GM20431 (cell line): ENCODE data around the gene PHF21A.
"Not testable (repeated sequence)": the region's sequence is repeated elsewhere in the genome, so short reads cannot be mapped to it uniquely, and the experiment has no call there.

ENCODE experiments used
- in situ Hi-C: fragments of 300-500 bp; cut with MseI, MboI; formaldehyde crosslinking; loops from one replicate; pipeline ENCODE4 v1.15.0; 2020; ENCODE audit warnings: low sequenced_read_pairs; ENCODE audit not compliant: unreplicated experiment

PHF21A gene

DNA sequence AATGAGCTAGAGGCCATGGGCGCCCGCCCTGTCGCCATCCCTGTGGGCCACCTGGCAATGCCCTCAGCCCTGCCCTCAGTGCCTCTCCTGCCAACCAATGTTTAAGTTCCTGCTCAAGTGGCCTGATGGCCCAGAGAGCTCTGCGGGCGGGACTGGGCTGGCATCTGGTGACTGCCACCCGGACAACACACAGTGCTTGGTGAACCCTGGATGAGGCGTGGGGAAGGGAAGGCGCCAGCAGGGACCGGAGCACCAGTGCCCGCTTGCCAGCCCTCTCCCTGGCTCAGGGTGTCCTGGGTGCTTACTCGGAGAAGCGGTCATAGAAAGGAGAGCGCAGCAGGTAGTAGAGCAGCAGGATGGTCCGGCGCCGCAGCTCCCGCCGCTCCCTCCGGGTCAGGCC lies 207.7 kb downstream of the PHF21A start:
- in situ Hi-C loops, result no loop called here

DNA sequence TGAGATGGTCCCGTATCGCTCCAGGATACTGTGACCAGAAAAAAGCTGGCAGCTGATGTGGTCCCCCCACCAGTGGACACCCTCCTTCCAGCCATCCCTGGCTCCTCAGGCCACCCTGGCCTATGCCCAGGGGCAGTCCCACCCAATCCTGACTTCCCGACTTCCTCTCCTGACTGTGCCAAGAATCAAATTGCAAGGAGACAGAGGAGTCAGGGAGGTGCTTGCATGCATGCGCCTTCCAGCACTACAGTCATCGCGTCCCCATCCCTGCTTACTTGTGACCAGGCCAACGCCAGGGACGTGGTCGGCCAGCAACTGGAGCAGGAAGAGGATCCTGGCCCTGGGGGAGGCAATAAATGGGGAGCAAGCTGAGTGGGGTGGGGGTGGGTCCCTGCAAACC lies 210.6 kb downstream of the PHF21A start:
- in situ Hi-C loops, result no loop called here

DNA sequence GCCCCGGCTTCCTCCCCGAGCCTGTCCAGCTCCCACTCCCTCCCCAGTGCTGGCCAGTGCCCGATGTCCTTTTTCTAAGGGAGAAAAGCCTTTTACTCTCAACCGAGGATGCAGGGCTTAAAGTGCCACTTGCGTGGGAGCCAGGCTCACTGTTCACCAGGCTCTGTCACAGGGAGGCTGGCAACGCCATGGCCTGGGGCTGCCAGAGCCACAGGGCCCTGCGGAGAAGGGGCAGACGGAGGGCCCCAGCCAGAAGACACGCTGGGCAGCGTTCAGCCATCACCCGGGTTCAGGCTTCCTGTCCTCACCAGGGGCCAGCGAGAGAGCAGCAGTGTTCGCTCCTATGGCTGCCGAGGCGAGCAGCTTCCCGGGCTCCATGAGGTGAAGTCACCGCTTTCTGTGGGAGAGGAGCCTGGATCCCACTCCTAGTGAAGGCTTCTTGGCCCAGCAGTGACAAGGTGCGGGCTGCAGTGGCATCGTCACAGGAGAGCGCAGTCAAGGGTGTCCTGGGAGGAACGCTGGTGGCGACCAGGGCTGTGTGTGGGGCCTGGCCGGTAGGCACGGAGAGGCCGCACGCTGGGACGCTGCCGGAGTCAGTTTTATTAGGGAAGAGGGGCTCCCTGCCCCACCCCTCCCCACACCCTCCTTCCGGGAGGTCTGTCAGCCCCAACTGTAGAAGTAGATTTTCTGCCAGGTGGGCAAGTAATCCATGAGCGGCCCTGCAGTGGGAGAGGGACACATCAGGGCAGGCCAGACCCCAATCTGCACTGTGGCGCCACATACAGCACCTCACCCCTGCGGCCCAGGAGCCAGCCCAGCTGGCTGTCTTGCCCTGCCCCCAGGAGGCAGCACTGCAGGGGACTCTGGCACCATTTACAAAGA lies 211.4 kb downstream of the PHF21A start:
- in situ Hi-C loops, result no loop called here

DNA sequence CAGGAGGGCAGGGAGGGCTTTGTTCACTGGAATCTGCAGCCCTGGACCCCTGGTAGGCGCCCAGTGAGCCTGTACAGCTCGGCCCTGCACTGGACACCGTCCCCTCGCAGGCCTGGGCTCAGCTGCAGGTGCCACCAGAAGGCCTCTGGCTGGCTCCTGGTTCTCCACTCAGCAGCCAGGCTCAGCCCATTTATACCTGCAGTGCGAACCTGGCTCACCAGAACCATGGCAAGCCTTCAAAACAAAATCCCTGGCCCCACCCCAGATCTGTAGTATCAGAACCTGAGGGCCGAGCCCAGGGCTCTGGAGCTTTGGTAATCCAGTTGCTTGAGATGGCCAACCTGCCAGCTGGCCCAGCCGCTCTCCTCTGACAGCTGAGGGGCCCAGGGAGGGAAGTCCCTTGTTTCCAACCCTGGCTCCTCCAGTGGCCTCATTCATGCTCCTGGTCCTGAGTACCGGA lies 213.3 kb downstream of the PHF21A start:
- in situ Hi-C loops, result no loop called here

DNA sequence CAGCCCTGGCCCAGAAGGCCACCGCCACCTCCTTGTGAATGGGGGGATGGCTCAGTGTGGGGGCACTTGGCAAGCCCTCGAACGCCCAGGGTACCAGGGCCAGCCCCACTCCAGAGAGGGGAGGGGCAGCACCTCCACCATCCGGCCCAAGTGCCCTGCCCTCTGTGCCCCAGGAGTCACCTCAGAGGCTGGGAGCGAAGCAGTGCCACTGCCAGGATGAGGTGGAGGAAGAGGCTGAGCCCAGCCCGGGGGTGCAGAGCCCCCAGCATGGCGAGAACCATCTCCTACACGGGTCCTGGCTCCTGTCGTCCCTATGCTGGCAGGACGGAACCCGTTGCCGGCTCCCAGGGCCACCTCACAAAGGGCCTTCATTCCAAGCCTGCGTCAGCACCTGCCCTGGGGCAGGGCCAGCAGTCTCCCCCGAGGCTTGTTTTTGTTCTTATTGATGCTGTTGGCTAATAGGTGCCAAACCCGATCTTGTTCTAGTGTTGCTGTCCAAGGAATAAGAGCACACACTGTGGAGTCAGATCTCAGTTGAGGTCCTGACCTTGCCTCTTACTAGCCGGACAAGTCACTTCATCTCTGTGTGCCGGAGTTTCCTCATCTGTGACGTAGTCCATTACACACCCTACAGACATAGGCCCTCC lies 214.2 kb downstream of the PHF21A start, which contains the start of gene FREY1:
FREY1 (minus strand) TSS at position 307 of the 647 bp plus-strand sequence; CDS start at position 281, 26 bp downstream.
- in situ Hi-C loops, result no loop called here

DNA sequence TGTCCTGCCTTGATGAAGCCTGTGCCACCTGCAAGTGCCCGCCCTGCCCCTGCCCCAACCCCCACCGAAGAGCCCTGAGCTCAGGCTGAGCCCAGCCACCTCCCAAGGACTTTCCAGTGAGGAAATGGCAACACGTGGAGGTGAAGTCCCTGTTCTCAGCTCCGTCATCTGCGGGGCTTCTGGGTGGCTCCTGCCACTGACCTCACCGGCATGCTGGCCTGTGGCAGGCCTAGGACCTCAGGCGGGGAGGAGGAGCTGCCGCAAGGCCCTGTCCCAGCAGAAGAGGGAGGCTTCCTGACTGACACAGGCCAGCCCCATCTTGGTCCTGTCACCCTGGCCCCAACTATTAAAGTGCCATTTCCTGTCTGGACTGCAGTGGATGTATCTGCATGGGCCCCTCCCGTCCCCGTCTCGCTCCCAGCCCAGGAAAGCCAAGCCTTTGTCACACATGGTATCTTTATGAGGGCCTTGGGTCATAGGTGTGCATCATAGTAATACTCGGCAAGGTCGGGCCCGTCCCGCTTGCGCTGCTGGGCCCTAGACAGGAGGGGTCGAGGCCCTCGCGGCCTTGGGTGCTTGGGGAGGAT lies 215.1 kb downstream of the PHF21A start:
- in situ Hi-C loops, result no loop called here

DNA sequence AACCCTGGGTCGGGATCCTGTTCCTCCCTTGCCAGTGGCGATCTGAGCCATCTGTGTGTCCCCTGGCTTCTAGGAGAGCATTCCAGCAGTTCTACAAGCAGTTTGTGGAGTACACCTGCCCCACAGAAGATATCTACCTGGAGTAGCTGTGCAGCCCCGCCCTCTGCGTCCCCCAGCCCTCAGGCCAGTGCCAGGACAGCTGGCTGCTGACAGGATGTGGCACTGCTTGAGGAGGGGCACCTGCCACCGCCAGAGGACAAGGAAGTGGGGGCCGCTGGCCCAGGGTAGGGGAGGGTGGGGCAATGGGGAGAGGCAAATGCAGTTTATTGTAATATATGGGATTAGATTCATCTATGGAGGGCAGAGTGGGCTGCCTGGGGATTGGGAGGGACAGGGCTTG lies 215.7 kb downstream of the PHF21A start:
- in situ Hi-C loops, result not testable (repeated sequence)

DNA sequence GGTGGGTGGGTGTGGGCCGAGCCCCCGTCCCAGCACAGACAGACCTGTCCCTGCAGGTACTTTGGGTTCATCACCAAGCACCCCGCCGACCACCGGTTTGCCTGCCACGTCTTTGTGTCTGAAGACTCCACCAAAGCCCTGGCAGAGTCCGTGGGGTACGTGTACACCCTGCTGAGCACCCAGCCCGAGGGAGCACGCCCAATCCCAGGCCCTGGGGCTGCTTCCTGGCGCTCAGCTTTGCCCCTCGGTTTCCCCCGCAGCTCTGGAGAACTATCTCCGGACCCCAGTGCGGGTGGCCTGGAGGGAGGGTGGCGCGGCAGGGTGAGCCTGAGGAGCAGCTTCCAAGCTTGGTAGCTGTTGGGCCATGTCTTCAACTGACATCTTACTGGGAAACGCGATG lies 216.2 kb downstream of the PHF21A start:
- in situ Hi-C loops, result no loop called here

DNA sequence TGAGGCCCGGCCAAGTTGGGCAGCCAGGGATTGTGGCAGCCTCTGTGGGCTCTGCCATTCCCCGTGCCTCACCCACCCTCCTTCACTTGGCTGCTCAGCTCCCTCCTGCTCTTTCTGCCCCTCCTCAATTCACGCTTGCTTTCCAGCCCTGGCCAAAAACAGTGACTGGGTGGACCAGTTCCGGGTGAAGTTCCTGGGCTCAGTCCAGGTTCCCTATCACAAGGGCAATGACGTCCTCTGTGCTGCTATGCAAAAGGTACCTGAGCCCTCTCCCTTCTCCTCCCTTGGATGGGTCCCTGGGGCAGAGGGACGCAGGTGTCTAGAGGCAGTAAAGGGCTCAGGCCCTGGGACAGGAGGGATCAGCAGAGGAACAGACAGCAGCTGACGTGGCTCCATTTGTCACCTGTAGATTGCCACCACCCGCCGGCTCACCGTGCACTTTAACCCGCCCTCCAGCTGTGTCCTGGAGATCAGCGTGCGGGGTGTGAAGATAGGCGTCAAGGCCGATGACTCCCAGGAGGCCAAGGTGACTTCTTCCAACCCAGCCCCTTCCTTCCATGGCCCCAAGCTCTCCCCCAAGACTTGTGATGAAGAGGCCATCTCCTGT lies 216.8 kb downstream of the PHF21A start:
- in situ Hi-C loops, result no loop called here

DNA sequence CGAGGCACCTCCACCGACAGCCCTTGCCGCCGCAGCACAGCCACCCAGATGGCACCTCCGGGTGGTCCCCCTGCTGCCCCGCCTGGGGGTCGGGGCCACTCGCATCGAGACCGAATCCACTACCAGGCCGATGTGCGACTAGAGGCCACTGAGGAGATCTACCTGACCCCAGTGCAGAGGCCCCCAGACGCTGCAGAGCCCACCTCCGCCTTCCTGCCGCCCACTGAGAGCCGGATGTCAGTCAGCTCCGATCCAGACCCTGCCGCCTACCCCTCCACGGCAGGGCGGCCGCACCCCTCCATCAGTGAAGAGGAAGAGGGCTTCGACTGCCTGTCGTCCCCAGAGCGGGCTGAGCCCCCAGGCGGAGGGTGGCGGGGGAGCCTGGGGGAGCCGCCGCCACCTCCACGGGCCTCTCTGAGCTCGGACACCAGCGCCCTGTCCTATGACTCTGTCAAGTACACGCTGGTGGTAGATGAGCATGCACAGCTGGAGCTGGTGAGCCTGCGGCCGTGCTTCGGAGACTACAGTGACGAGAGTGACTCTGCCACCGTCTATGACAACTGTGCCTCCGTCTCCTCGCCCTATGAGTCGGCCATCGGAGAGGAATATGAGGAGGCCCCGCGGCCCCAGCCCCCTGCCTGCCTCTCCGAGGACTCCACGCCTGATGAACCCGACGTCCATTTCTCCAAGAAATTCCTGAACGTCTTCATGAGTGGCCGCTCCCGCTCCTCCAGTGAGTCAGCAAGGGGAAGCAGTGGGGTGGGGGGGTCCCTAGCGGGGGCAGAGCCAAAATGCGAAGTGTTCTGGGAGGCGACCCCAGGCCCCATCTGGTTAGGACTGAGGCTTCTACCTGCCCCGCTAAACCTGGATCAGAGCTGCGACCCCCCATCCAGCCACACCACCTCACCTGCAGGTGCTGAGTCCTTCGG lies 218.5 kb downstream of the PHF21A start:
- in situ Hi-C loops, result no loop called here

DNA sequence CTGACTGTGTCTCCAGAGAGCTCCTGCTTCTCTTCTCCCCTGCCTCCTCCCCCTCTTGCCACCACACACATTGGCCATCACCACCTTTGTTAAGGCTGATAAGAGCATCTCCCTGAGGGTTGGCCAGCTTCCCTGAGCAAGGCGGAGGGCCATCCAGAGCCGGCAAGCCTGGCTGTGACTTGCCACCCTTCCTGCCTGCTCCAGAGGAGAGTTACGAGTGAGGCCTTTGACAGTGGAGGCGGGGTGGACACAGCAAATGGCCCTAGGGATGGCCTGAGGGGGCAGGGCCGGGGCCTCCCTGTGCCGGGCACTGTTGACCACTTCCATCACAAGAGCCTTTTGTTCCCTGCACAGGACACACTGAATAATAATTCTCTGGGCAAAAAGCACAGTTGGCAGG lies 219.6 kb downstream of the PHF21A start:
- in situ Hi-C loops, result no loop called here

DNA sequence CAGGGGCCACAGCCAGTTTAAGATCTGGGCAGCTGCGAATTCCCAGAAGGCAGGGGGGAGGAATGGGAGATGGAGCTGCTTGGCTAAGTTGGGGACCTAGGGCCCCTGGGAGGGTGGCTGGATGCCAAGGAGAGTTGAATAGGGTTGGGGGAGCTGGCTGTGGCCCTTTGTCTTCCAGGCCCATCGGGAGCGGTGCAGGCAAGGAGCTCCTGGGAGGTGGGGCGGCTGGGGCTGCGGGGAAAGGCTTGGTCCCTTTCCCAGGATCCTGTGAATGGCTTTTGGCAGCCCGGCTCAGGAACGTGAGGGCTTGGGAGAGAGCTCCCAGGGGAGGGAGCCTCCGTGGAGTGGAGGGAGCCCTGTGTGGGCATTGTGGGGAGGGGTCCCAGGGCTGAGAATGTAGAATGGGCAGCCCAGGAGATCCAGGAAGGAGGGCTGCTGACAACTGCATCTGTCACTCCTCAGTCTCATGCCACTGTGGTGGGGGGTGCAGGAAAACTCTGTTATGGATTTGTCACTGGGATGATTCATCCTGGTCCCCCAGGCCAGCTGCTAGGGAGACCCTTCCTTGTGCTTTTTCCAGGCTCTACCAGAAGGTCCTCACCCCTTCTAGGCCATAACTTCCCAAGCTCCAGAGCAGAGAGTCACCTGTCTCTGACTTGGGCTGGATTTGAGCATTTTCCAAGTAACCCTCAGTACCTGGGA lies 220.2 kb downstream of the PHF21A start:
- in situ Hi-C loops, result no loop called here

DNA sequence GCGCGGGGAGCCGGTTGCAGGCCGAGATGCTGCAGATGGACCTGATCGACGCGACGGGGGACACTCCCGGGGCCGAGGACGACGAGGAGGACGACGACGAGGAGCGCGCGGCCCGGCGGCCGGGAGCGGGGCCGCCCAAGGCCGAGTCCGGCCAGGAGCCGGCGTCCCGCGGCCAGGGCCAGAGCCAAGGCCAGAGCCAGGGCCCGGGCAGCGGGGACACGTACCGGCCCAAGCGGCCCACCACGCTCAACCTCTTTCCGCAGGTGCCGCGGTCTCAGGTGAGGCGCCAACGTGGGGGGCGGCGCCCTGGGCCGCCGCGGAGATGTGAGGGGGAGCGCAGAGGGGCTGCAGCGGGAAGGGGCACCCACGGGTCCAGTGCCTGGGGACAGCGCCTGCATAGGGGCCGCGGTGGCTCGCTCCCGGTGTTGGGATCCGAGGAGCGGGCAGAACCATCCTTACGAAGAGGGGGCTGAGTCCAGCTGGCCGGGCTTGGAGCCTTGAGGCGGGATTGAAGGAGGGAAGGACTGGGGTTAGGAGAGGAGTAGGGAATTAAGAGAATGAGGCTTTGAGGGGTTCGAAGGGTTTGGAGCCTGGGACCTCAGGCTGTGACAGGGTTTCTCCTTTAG lies 221.0 kb downstream of the PHF21A start:
- in situ Hi-C loops, result not testable (repeated sequence)

DNA sequence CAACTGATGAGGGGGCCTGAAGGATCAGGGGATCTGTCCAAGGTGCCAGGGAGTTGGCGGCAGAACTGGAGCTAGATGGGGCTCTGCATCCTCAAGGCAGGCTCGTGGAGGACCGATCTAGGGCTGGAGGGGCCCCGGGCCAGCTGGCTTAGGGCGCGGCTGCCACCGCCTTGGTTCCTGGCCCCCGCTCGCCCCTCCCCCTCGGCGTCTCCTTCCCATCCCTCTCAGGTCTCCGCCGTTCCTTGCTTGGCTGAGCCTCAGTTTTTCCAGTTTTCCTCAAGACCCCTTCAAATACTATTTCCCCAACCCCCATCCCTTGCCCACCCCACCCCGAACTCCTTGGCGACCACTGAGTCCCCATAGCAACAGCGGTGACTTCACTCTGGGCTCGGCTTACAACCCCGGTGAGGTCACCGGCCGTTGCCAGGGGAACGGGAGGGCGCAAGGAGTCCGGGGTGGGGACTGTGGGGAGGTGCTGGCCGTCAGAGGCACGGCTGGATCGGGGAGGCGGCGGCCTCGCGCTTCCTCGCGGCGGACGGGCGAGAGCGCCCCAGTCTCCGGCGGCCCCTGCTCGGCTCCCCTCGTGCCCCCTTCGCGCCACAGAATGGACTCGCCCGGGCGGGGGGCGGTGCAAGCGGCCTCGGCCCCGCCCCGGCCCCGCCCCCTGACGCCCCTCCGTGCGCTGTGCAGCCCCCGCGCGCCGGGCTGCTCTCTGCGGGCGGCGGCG lies 221.6 kb downstream of the PHF21A start:
- in situ Hi-C loops, result no loop called here

DNA sequence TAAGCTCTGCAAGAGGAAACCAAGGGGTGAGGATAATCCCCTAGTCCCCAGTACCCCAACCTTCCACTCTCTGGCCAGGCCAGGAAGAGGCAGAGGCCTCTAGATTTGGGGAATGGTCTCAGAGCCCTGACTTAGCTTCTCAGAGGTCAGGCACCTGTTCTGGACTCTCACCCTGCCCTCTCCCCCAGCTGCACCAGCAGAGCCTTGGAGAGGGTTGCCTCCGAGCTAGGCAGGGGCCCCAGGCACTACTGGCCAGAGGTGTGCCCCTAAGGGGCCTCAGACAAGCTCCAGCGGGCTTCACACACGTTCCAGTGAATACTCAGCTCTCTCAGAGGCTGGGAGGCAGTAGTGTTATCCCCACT lies 222.2 kb downstream of the PHF21A start:
- in situ Hi-C loops, result no loop called here

DNA sequence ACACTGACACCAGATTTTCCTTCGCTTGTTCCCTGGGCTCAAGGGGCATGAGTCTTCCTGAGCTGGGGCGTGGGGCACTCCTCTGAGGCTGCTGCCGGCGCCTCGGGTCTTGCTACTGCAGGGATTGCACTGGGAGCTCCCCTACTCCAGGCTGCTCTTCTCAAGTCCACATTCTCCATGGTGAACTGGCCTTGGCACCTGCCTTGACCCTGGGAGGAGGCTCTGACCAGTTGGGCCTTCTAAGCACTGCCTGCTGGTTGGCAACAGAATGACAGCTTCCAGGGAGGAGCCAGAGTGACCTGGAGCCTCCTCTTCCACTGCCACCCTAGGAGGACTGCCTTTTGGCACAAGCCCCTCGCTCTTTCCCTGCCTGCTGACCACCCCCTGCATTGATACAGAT lies 223.7 kb downstream of the PHF21A start:
- in situ Hi-C loops, result no loop called here

DNA sequence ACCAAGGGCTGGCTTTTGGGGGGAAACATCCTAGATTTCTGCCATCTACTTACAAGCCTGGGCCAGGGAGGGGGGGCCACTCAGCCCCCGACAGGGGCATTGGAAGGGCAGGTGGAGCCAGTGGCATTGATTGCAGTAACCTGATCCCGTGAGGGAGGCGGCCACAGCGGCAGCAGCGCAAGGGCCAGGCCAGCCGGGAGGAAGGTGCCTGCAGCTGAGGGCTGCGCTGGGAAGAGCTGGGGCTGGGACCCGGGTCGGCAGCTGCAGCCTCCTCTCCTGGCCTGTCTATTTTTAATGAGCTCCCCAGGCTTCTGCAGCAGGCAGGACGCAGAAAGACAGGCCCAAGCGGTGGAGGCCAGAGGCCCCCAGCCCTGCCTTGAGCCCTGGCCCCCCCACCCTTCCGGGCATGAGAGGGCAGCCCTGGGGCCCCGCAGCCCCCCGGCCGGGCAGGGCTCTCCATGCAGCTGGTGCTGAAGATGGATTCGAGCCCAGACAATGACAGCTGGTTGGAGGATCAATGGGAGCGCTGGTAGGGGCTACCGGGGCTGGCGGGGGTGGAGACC lies 224.8 kb downstream of the PHF21A start:
- in situ Hi-C loops, result no loop called here
